ENCODE results near the gene ANKRD26.

The ANKRD26 gene

DNA sequence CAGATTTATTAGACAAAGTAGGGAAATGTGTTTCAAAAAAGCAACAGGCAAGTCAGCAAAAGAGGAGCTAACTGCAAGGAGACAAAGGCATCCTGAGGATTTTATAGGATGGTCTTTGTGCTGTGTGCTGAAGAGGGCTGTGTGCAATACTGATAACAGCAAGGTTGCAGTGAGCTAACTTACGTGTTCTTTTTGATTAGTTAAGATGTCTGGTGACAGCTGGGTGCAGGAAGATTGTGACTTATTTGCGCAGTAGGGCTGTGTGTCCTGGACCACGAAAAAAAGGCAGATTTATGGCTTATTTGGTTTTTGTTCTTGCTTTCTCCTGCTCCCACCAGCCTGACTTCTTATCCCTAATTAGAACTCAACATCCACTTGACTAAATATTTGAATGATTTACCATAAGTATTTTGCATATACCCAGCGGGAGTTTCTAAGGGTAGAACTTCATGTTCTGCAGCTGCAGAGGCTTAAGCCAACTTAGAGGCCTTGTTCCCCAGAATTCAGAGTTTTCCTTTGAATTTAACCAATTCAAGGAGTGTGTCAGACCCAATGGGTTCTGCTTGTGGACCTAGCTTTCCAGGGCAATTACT, 119.0 kb downstream of the ANKRD26 start:
- DNase-seq (ENCODE audit: low read depth) = no peak
- no peak overlapping the region for H3K4me3 ChIP-seq (replicated peaks; ENCODE audit: low read depth, low read length)
- TF ChIP-seq, protein P1, sequence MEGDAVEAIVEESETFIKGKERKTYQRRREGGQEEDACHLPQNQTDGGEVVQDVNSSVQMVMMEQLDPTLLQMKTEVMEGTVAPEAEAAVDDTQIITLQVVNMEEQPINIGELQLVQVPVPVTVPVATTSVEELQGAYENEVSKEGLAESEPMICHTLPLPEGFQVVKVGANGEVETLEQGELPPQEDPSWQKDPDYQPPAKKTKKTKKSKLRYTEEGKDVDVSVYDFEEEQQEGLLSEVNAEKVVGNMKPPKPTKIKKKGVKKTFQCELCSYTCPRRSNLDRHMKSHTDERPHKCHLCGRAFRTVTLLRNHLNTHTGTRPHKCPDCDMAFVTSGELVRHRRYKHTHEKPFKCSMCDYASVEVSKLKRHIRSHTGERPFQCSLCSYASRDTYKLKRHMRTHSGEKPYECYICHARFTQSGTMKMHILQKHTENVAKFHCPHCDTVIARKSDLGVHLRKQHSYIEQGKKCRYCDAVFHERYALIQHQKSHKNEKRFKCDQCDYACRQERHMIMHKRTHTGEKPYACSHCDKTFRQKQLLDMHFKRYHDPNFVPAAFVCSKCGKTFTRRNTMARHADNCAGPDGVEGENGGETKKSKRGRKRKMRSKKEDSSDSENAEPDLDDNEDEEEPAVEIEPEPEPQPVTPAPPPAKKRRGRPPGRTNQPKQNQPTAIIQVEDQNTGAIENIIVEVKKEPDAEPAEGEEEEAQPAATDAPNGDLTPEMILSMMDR (IDR thresholded peaks at IDR 0.05; ENCODE audit: low read length, missing control alignments) = no peak

GRCh38 chr10:26978519-26978918, 121.8 kb downstream of the ANKRD26 start:
- no peak for DNase-seq (ENCODE audit: low read depth)
- TF ChIP-seq, protein P1 (IDR thresholded peaks at IDR 0.05; ENCODE audit: low read length, missing control alignments) = no peak

DNA sequence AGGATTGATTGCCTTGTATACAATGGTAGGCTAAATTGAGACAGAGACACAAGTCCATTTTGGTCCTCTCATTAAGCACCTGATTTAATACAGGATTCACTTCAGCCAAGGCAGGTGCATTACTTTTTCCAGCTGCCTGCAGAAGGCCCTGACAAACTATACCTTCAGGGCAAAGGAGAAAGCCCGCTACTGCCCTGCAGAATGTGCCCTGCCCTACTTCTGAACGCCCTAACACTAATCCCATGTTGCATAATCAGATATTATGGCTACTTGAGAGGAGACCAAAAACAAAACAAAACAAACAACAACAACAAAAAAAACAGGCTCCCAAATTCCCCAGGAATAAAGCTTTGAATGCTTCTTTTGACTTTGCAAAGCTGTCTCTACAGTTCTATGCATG, 122.7 kb downstream of the ANKRD26 start:
- DNase-seq (ENCODE audit: low read depth) = no peak
- TF ChIP-seq, protein P1 (IDR thresholded peaks at IDR 0.05; ENCODE audit: low read length, missing control alignments) = no peak
- H3K4me3 ChIP-seq (replicated peaks; ENCODE audit: low read depth, low read length) = no peak overlapping the region

More at GRCh38 chr10:26978519-26978918, 121.8 kb downstream of the ANKRD26 start:
- no peak overlapping the region for H3K4me3 ChIP-seq (replicated peaks; ENCODE audit: low read depth, low read length)

GRCh38 chr10:26970667-26971066, 129.6 kb downstream of the ANKRD26 start:
- no peak overlapping the region for H3K4me3 ChIP-seq (replicated peaks; ENCODE audit: low read depth, low read length)
- TF ChIP-seq, protein P1 (IDR thresholded peaks at IDR 0.05; ENCODE audit: low read length, missing control alignments) = no peak
- no peak for DNase-seq (ENCODE audit: low read depth)

GRCh38 chr10:26969145-26969926, 131.0 kb downstream of the ANKRD26 start:
- DNase-seq (ENCODE audit: low read depth) = no peak
- TF ChIP-seq, protein P1 (IDR thresholded peaks at IDR 0.05; ENCODE audit: low read length, missing control alignments) = no peak

DNA sequence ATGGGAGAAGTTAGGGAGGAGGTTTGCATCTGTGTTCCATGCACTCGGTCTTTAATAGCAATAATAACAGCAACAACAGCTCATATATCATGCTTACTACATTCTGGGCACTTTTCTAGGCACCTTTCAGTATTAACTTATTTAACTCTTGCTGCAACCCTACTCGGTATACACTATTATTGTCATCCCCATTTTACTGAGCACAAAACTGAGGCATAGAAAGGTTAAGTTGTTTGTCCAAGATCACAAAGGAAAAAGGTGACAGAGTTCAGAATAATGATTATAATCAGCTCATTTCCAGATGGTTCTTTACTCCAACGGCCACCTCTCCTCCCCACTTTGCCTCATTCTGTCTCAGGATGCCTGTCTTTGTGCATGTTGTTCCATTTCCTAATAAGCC, 137.5 kb downstream of the ANKRD26 start:
- H3K4me3 ChIP-seq (replicated peaks; ENCODE audit: low read depth, low read length) = no peak overlapping the region
- TF ChIP-seq, protein P1 (IDR thresholded peaks at IDR 0.05; ENCODE audit: low read length, missing control alignments) = no peak
- no peak for DNase-seq (ENCODE audit: low read depth)

More at GRCh38 chr10:26969145-26969926, 131.0 kb downstream of the ANKRD26 start:
- no peak overlapping the region for H3K4me3 ChIP-seq (replicated peaks; ENCODE audit: low read depth, low read length)
